GM21528 (cell line): Measurements from ENCODE around the gene KLHL3.

Source experiments
- ATAC-seq: cut with Tn5 transposase; IDR thresholded peaks from one replicate; pipeline ENCODE4 v1.9.1; 2021; ENCODE audit warnings: mild to moderate bottlenecking, moderate library complexity; ENCODE audit not compliant: unreplicated experiment, low FRiP score

Gene KLHL3

GRCh38 chr5:137710086-137710485 is 25.8 kb downstream of the KLHL3 start:
- ATAC-seq: no peak

GRCh38 chr5:137708796-137709559 is 26.9 kb downstream of the KLHL3 start:
- ATAC-seq: no peak

- no peak for ATAC-seq
Measured at GRCh38 chr5:137708062-137708461, 27.8 kb downstream of the KLHL3 start.

DNA sequence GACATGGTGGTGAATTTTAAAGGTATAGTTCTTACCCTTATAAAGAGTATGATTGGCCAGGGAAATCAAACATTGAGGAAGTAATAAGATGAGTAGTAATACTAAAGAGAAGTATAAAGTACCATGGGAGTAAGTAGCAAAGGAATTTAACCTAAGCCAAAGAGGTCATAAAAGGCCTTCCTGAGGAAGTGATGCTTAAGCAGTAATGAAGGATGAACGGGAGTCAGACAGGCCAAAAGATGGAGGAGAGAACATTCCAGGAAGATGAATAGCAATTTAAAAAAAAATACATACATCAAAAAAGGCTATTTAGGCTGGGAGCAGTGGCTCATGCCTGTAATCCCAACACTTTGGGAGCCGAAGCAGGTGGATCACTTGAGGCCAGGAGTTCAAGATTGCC is 29.0 kb downstream of the KLHL3 start:
- no peak for ATAC-seq

- no peak for ATAC-seq
Measured at GRCh38 chr5:137705106-137705505, 30.8 kb downstream of the KLHL3 start.

DNA sequence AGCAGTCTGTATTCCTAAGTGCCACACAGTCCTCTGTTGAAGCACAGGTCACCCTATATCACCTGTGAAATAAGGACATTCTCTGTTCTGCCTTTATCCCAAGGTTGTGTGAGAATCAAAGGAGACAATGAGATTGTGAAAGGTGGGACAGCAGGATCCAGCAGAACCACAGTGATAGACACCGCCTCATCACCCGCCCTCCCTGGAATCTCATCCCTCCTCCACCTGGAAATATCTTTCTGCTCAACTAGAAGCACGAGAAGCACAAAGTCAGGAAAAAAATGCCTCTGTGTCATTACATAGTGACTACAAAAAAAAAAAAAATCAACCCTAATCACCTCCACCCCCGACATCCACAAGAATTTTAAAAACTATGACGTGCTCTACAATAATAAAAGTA is 32.3 kb downstream of the KLHL3 start:
- no peak for ATAC-seq

- ATAC-seq: no peak
Measured at GRCh38 chr5:137700282-137700680, 35.6 kb downstream of the KLHL3 start.

- ATAC-seq: no peak
Measured at GRCh38 chr5:137699336-137700281, 36.3 kb downstream of the KLHL3 start.

- no peak for ATAC-seq
Measured at GRCh38 chr5:137696481-137696880, 39.4 kb downstream of the KLHL3 start.

GRCh38 chr5:137695651-137696428 is 40.0 kb downstream of the KLHL3 start:
- no peak for ATAC-seq

GRCh38 chr5:137693951-137694721 is 41.8 kb downstream of the KLHL3 start:
- ATAC-seq: no peak

GRCh38 chr5:137693307-137693950 is 42.5 kb downstream of the KLHL3 start:
- ATAC-seq: no peak

- ATAC-seq: no peak
Measured at GRCh38 chr5:137689306-137689705, 46.6 kb downstream of the KLHL3 start.

GRCh38 chr5:137688210-137688840 is 47.6 kb downstream of the KLHL3 start:
- no peak for ATAC-seq

GRCh38 chr5:137684761-137685160 is 51.1 kb downstream of the KLHL3 start:
- ATAC-seq: no peak

DNA sequence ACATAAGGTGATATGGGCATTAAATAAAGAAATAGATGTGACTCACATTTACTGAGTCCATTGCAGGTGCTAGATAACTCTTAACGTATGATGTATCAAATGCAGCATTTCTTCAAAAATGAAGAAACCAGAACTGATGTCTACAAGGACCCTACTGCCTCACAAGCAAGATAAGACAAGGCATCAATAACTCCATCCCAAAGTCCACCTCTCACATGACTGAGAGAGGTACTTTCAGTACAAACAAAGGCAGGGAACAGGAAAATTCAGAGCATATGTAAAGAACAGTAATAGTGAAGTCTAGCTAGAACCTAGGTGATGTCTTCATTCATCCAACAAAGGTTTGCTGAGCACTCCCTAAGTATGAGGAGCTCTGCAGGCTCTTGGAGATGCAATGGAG is 54.7 kb downstream of the KLHL3 start:
- no peak for ATAC-seq

DNA sequence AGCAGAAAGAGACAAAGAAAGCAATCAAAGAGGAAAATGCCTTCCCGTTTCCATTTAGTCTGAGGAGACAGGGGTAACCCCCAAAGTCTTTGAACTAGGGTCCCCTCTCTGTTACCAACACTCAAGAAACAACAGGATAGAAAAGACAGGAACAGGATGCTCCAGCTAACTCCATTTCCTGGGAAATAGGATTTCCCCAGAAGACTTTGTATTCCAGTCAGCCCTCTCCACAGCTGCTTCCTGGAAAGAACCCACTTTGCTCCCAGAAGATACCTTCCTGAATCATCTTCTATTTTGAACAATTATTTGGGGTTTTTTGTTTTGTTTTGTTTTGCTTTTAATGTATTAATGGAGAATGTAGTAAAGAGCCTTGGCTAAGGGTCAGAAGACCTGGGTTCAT is 56.0 kb downstream of the KLHL3 start:
- ATAC-seq: no peak

- no peak for ATAC-seq
Measured at GRCh38 chr5:137679195-137679594, 56.7 kb downstream of the KLHL3 start.

DNA sequence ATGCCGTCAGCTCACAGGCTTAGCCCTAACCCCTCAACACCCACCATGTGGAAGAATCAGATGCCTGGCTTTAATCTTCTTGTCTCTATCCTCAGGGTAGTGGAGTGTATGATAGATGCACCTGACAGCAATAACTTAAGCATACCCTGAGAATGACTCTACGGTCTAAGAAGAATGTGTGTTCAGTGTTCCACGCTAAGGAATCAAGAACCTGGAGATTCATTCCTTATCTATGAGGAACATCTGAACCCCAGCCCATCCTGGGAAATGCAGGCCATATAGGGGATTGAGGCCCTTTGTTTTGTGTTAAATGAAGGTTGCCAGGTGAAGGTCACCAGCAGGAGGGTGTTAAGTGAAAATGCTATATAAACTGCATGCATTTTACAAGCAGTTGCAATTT is 63.0 kb downstream of the KLHL3 start:
- ATAC-seq: no peak
